GM23248 (cell line): ENCODE data around the gene CACFD1.

Experiments used
- EZH2 ChIP-seq: fragments of 200-600 bp; sonication (generic); IDR thresholded peaks from 2 replicates; pipeline ENCODE4 v1.6.1; 2018; ENCODE audit warnings: antibody characterized with exemption, mild to moderate bottlenecking; ENCODE audit not compliant: insufficient read depth, poor library complexity, severe bottlenecking
- EZH2phosphoT487 ChIP-seq: fragments of 200-600 bp; sonication (generic); IDR thresholded peaks from 2 replicates; pipeline ENCODE4 v1.6.1; 2018; ENCODE audit warnings: antibody characterized with exemption, moderate library complexity, mild to moderate bottlenecking, low read depth; ENCODE audit not compliant: insufficient read depth

DNA sequence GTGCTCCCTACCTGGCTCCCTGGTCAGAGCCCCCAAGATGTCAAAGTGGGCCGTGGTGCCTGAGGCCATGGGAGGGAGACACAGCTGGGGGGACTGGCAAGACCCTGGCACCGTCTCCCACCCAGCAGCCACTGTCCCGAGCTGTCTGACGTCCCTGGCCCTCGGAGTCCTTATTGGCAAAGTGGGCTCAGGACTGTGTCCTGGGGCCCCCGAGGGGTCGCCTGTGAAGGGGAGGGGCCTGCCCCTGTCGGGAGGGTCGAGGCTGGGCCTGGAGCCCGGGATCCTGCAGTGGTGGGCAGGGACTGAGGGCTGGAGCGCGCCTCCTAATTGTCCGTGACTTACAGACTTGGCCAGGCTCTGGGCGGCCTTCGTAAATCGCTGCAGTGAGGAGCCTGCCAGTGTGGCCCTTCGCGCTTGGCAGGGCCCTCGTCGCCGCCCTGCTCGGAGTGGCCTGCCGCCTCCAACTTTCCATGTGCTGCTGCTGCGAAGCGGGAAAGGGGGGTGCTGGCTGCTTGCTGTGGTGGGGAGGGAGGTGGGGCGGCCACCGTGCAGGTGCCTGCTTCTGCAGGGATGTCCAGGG lies 51.2 kb downstream of the CACFD1 start:
- TF ChIP-seq EZH2 (no peak), EZH2phosphoT487 (no peak)
